Forelimb muscle (tissue), 1 donor: ENCODE measurements around the gene PDZD7. TPM values are rescaled to one million over a fixed set of nuclear protein-coding genes. Genes with fewer than 3 reads are reported as not detected.

ENCODE experiments used
- DNase-seq: peaks from one replicate; pipeline ENCODE4 v3.0.0-alpha.2; 2013; ENCODE audit warnings: low read depth
- polyA plus RNA-seq: library from polyadenylated mRNA; unstranded; fragments of 120-200 nt; gene quantifications from one replicate; pipeline ENCODE4 v1.2.1, GENCODE V29; 2013; ENCODE audit not compliant: insufficient read length

PDZD7 gene
- polyA plus RNA-seq = 1.6 TPM

DNA sequence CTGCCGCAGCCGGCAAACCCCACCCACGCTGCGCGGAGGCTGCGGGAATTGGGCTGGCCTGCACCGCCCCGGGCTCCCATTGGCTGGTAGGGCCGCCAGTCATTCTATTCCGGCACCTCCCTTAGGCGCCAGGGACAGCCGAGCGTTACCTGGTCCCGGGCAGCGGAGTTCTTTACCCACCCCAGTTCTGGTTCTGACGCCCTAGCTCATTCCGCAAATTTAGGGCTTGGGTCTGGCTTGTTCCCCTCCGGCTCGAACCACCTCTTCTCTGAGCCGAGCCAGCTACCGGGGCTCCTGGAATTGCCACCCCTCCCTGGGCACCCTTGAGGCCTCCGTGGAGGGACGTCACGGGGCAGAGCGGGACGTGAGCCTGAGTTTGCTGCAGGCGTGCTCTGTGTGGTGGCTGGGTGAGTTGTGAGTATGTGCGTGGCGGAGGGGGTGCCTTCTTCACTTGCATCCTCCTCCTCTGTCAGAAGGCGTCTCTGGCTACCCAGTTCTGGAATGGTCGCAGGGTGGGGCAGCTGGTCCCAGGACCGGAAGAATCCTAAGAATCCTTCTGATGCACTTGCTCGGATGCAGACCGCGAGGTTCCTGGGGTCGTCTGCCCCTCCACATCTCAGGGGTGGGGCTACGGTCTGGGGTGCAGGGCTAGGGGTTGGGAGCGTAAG is at the start of gene PDZD7, which contains the start of gene SFXN3:
Gene PDZD7, minus strand, starts transcription at position 2 of the 668 bp plus-strand sequence. CDS start 910 bp downstream, outside the sequence.
Gene SFXN3, plus strand, starts transcription at position 107 of the 668 bp plus-strand sequence. CDS start 3,461 bp downstream, outside the sequence.
- peak; percentile 59 for DNase-seq

DNA sequence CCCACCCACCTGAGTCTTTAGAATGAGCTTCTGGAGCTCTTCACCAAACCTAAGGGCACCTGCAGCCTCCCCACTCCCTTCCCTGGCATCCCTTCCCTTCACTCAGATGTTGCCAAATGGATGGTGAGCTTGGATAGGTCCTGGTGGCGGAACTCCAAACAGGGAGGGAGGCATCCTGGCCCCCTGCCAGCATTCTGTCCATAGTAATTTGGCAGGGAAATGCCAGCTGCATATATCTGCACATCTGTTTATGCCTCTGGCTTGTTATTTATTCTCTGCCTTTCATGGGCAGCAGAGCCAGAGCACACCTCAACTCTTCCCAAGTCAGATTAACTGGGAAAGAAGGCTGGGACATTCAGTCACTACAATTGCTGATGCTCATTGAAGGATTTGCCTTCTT is 48.9 kb upstream of the PDZD7 start:
- no peak for DNase-seq

DNA sequence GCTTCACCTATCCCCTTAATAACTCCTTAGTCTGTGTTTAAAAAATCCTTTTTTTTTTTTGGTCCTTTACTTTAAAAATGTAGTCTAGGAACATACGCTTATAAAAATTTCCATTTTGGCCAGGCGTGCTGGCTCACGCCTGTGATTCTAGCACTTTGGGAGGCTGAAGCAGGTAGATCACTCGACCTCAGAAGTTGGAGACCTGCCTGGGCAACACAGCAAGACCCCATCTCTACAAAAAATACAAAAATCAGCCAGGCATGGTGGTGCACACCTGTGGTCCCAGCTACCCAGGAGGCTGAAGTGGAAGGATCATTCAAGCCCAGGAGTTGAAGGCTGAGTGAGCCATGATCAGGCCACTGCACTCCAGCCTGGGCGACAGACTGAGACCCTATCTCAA is 45.7 kb upstream of the PDZD7 start:
- no peak for DNase-seq

DNA sequence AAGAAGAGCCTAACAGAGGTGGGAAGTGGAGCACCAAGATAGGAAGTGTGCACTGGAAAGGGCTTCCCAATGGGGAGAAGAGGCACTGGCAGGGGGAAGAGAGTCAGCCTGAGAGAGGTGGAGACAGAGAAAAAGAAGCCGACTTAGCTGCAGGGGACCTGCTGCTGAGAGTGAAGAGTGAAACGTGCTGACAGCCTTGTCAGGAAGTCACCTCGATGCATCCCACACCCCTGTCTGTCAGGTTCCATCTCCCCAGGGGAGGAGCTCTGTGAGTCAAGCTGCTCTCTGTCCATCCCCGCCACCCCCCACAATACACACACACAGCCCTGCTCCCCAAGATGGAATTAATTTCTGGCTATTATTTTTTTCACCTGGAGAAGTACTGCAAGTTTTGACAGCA is 44.8 kb upstream of the PDZD7 start:
- DNase-seq = no peak

DNA sequence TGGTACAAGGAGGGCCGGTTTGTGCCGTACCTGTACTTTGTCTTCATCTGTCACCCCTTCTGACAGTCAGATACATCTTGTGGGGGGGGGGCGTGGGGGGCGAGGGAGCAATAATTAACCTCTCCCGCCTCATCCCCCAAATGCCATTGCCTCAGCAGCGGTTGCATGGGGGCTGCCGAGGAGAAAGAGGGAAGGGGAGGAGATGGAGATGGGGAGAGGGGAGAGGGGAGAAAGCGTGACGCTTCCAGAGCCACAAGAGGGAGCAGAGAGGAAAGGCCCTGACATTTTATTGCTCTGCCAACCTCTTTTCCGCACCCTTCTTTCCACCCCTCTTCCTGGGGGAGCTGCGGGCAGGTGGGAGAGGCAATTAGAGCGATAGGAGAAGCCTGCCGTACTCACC is 42.7 kb upstream of the PDZD7 start:
- no peak for DNase-seq

DNA sequence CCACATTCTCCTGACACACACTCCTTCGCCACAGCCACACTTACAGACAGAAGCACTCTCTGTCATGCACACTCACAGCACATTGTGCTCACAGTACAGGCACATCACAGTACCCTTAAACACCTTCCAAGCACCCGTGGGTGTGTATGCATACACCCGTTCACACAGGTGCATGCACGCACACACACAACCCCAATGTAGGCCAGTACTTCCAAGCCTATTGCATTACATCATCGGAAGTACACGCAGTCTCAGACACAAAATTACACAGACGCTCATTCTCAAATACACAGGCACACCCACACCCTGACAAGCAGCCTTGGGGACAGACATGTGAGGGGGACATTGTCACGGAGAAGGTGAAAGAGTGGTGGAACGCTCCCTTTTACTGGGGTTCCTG is 42.0 kb upstream of the PDZD7 start:
- no peak for DNase-seq

DNA sequence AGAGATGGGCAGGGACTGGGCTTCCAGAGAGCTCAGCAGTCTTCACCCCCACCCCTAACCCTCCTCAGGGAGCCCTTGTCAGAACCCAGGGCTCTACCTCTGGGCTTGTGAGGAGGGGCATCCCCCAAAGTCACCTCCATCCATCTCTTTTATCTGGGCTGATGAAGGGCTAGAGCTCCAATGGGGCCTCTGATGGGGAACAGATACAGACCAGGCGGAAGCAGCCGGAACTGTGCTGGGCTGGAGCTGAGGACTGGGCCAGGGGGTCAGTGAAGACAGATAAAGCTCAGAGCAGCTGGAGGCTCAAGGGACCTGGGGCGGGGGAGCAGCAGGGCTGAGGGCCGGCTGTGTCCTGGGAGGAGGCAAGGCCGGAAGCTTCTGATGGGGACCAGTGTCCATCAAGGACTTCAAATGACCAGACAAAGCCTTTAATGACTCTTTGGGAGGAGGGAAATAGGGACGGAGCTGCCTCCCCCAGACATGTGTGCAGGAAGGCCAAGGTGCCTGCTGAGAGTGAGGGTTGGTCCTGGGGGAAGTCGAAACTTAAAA is 41.0 kb upstream of the PDZD7 start:
- no peak for DNase-seq

DNA sequence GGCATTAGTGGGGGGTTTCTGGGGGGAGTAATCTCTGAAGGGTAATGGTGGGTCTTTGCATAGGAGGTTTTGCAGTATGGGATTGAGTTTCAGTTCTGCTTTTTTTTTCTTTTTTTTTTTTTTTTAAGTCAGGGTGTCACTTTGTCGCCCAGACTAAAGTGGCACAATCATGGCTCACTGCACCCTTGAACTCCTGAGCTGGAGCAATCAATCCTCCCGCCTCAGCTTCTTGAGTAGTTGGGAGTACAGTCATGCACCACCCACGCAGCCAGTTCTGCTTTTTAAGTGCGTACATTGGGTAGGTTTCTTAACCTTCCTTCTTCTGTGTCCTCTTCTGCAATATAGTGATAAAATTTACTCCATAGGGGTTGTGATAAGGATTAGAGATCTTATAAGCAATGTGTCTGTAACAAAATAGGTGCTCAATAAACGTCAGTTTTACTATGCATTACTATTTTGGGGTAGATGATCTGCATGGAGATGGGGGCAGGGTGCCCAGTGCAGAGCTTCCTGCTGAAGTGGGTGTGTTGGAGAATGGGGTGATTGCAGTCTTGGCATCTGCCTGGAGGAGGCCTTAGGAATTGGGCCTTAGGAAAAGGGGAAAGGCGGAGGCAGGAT is 40.4 kb upstream of the PDZD7 start:
- DNase-seq = no peak

DNA sequence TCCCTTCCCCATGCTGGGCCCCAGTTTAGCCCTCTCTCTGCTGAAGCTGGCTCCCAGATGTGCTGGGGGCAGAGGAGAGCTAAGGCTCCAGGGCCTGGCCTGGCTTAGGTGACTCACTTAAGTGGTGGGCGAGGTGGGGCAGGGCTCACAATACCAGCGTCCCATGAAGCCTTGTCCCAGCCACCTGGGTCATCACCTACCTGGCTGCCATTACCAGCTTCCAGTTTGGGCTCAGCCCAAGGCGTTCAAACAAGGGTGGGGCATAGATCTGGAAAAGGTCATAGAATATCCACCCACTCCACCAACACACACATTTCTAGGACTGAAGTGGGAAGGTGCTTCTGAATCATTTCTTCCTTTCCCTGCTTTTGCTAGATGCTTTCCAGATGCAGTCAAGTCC is 39.2 kb upstream of the PDZD7 start:
- DNase-seq = no peak

DNA sequence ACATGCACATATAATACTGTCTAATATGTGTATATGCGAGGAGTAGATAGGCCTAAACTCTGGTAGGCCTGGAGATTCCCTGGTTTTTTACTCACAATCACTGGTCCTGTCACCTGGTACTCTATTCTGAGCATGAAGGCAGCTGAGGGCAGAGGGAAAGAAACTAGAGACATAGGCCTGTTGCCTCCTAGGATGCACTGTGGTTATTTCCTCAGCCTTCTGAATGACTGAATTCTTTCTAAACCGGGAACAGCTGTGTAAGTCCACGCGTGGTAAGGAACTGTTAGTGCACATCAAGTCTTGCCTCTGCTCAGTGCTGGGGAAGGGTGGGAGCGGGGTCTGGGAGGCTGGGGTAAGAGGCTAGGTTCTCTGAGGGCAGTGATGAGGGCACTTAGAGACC is 38.5 kb upstream of the PDZD7 start:
- no peak for DNase-seq

DNA sequence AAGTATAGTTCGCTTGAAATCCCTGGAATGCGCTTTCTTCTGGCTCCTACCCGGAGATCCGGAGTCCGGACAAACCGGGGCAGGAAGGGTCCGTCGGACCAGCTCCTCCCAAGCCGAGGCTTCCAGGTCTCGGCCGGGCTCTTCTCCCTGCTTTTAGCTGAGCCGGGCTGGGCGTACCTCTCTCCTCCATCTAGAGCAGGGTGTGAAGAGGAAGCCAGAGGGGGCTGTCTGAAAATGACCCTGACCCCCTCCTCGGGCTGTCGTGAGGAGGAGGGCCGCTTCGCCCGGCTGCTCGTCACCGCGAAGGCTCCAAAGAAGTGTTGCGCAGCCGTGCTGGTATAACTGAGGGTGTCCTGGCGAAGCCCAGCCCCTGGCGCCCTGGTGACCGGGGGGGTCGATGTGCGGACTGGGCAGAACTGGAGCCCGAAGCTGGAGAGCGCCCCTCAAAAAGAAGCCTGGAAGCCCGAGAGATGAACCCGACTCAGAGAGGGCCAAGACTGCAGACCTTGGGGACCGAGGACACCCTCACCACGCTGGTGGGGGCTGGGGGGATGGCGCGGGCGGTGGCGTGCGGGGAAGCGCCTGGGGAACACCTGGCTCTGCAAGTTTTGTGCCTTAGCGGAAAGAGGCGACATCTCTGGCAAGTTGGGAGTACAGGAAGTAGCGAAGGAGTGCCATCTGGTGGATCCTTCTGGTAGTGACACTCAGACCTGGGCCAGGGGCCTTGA is 36.6 kb upstream of the PDZD7 start:
- no peak for DNase-seq

DNA sequence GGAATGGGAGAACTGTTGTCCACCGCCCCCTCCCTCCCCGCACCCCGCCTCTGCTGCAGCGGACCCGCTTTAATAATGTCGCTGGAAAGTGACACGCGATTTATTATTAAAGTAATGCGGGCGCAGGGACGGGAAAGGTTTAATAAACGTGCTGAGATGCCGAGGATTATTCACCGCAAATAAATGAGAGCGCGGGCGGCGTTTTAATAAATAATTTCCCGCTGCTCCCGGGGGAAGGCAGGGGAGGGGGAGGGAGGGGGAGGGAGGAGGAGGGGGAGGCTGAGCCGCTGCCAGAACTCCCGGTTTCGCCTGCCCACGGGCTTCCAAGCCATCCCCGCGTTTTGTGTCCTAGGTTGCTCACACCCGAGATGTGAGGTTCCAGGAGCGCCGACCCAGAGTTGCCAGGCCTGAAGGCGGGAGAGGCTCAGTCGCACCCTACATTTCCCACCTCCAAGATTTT is 36.0 kb upstream of the PDZD7 start:
- DNase-seq = no peak

DNA sequence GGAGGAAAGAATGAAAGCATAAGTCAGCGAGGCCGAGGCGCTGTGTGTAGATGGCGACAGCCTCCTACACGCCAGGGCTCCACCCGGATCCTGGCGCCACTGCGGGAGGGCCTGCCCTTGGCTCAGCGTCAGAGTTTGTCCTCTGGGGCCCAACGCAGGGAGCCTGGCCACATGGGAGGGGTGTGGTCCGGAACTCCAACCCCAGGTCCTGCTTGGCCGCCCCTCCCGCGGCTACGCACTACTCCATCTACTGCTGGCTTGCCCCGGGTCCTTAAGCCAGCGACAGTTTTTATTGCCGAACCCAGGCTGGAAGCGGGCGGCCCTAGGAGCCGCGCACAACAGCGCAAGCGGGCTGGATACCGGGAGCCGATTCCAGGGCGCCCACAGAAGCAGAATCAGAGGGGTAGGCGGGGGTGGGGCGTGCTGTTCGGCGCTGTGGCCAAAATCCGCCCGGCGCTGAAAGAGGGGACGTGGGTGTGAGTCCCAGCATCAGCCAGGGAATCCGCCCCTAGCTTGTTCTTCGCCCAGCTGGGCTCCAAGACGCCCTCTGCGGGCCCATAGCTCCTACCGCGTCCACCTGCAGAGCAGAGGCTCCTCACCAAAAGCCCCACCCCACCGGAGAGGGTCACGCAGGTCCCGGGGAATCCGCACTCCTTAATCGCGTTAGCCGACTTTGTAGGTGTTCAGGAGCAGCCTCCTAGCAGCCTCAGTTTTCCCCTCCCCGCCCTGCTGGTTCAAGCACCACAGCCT is 35.4 kb upstream of the PDZD7 start:
- DNase-seq = no peak

DNA sequence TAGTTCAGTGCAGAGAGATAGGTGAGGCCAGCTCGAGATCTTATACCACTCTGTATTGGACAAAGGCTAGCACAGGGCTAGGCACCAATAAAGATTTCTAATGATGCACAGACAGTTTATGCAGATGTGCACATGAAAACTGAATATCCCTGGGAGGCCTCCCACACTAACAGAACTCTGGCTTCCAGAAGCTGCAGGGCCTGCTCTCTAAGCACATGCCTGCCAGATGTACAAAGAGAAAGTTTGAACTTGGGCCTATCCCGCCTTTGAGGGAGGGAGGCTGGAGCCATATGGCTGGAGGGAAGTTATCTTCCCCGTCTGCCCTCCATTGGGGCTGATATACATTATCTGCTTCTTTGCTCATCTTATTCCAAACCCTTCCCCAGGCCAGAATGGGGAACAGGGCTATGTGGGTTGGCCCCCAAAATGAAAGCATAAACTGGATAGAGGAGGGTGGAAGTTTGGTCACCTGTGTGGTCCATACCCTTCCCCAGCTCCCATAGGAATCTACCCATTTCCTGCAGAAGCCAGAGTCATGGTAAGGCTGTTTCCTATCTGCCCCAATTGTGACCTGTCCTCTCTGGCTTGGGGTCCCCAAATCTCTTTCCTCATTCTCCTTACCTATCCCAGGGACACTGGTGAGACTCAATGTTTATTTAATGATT is 34.7 kb upstream of the PDZD7 start:
- DNase-seq = no peak

DNA sequence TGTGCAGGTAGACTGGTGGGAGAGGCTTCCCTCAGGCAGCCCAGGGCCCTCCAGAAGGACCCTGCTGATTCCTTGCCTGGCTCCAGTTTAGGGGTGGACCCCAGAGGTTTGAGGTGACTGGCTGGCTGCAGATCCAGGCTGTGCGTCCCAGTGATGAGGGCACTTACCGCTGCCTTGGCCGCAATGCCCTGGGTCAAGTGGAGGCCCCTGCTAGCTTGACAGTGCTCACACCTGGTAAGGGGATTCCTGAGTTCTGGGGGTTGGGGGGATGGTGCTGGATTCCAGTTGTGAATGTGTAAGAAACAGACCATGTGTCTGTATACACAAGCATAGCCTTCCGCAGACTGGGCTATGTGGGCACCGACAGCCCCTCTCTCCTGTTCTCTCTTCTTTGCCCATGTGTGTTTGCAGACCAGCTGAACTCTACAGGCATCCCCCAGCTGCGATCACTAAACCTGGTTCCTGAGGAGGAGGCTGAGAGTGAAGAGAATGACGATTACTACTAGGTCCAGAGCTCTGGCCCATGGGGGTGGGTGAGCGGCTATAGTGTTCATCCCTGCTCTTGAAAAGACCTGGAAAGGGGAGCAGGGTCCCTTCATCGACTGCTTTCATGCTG is 33.6 kb upstream of the PDZD7 start:
- no peak for DNase-seq

DNA sequence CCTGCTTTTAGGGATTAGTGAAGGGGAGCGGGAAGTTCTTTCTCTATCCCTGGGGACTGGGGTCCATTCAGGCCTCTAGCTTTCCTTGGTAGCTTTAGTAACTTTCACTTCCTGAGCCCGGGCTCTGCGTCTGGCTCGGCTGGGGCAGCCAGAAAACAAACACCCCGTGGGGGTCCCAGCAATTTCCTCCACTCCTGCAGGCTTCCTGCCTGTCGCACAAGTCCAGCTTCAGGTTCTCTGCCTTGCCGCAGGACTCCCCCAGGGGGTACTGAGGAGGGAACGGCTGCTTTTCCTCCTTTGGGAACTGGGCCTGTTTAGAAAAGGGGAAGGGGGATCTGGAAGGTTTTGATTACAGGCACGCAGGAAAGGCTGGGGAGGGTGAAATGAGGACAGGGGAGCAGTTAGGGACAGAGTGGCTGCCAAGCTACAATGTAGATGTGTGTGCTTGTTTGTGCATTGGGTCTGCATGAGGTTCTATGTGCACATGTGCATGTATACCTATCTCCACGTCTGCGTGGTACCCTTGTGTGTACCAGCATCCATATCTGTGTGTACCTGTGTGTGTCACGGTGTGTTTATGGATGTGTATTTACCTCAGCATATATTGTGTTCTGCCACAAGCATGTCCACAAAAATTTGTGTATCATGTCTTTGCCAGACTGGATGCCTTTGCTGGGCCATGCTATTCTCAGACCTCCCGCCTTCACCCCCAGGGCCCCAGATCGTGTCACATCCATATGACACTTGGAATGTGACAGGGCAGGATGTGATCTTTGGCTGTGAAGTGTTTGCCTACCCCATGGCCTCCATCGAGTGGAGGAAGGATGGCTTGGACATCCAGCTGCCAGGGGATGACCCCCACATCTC is 32.9 kb upstream of the PDZD7 start:
- DNase-seq = no peak

DNA sequence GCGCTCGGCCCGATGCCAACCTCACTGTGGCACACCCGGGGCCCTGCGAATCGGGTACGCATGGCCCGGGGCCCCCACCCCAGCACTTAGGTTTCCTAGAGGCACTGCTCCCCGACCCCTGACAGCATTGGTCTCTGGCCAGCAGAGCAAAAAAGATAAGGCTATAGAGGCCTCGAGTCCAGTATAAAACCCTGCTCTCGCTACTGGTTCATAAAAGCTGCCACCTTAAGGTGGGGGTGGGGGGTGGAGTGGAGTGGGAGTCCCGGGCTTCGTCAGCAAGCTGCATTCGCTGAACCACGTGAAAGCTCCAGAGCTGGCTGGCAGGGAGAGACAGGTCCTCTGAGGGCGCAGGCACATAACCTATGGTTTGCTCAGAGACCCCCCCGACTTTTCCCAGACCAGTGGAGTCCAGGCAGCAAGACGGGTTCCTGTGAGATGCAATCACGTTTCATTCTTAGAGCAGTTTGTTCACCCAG is 32.2 kb upstream of the PDZD7 start:
- DNase-seq = no peak

DNA sequence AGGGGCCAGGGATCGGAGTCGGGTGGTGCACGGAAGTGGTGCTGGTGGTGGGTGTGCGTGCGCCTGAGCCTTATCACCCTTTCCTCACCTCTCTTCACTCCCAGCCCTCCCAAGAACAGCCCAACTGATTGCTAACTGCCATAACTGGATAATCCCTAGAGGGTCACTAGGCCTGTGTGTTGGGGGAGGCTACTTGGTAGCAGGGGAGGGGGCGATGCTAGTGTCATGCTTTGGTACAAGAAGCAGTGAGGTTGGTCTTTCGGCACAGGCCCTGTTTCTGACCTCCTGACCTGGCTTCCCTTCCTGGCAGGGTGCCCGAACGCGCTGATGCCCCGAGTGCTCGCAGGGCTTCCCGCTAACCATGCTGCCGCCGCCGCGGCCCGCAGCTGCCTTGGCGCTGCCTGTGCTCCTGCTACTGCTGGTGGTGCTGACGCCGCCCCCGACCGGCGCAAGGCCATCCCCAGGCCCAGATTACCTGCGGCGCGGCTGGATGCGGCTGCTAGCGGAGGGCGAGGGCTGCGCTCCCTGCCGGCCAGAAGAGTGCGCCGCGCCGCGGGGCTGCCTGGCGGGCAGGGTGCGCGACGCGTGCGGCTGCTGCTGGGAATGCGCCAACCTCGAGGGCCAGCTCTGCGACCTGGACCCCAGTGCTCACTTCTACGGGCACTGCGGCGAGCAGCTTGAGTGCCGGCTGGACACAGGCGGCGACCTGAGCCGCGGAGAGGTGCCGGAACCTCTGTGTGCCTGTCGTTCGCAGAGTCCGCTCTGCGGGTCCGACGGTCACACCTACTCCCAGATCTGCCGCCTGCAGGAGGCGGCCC is 31.5 kb upstream of the PDZD7 start:
- no peak for DNase-seq
